Stomach (tissue), 4 donors: Measurements from ENCODE around the gene ITGAE.

Experiments used
- CTCF ChIP-seq, 7 experiments: fragments of 450-650 bp in 4 of 7; fragments of 200-600 bp in 3 of 7; sonication (generic) in 3 of 7; IDR thresholded peaks; one replicate each; pipeline ENCODE4 v1.5.1; 2016 to 2019; ENCODE audit warnings: antibody characterized with exemption in 7 of 7, control low read depth in 2 of 7, mild to moderate bottlenecking in 1 of 7
- EP300 ChIP-seq: sonication (generic); formaldehyde crosslinking; IDR thresholded peaks from one replicate; pipeline ENCODE4 v1.6.1; 2017; ENCODE audit warnings: antibody characterized with exemption
- POLR2A ChIP-seq, 4 donors: fragments of 450-650 bp; IDR thresholded peaks; one replicate each; pipeline ENCODE4 v1.6.1; 2016; ENCODE audit warnings: antibody characterized with exemption in 4 of 4, control low read depth in 2 of 4, mild to moderate bottlenecking in 1 of 4, moderate library complexity in 1 of 4
- POLR2AphosphoS5 ChIP-seq, 3 donors: sonication (generic); formaldehyde crosslinking; IDR thresholded peaks; one replicate each; pipeline ENCODE4 v1.6.1; 2016; ENCODE audit warnings: antibody characterized with exemption in 3 of 3

GRCh38 chr17:3732210-3732621, 68.8 kb downstream of the ITGAE start:
- TF ChIP-seq CTCF (IDR thresholded peaks at IDR 0.05) (no peak), POLR2AphosphoS5 (IDR thresholded peaks at IDR 0.05) (no peak), EP300 (no peak), POLR2A (IDR thresholded peaks at IDR 0.05) (no peak)
